ENCODE measurements around the gene FOXL1.

Gene FOXL1

DNA sequence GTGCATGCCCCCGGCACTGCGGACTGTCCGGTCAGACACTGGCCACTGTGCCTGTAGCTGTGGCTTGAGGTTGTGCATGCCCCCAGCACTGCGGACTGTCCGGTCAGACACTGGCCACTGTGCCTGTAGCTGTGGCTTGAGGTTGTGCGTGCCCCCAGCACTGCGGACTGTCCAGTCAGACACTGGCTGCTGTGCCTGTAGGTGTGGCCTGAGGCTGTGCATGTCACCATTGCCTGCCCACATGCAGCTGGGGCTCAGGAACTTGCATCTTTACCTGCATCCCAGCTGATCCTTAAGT, 28.5 kb upstream of the FOXL1 start:
- DNase-seq (ENCODE audit: low read depth in 1 of 2, low spot score in 1 of 2): no peak
- no peak overlapping the region for H3K27ac ChIP-seq (replicated peaks)
- no peak overlapping the region for H3K4me3 ChIP-seq (replicated peaks; ENCODE audit: insufficient read depth, low read length)
- TF ChIP-seq POLR2AphosphoS5 (IDR thresholded peaks at IDR 0.05; ENCODE audit: low read depth) (no peak), SPI1 (IDR thresholded peaks at IDR 0.05; ENCODE audit: borderline replicate concordance, low read depth) (no peak), GABPA (IDR thresholded peaks at IDR 0.05; ENCODE audit: low read depth) (no peak)
- TF ChIP-seq, protein P1, sequence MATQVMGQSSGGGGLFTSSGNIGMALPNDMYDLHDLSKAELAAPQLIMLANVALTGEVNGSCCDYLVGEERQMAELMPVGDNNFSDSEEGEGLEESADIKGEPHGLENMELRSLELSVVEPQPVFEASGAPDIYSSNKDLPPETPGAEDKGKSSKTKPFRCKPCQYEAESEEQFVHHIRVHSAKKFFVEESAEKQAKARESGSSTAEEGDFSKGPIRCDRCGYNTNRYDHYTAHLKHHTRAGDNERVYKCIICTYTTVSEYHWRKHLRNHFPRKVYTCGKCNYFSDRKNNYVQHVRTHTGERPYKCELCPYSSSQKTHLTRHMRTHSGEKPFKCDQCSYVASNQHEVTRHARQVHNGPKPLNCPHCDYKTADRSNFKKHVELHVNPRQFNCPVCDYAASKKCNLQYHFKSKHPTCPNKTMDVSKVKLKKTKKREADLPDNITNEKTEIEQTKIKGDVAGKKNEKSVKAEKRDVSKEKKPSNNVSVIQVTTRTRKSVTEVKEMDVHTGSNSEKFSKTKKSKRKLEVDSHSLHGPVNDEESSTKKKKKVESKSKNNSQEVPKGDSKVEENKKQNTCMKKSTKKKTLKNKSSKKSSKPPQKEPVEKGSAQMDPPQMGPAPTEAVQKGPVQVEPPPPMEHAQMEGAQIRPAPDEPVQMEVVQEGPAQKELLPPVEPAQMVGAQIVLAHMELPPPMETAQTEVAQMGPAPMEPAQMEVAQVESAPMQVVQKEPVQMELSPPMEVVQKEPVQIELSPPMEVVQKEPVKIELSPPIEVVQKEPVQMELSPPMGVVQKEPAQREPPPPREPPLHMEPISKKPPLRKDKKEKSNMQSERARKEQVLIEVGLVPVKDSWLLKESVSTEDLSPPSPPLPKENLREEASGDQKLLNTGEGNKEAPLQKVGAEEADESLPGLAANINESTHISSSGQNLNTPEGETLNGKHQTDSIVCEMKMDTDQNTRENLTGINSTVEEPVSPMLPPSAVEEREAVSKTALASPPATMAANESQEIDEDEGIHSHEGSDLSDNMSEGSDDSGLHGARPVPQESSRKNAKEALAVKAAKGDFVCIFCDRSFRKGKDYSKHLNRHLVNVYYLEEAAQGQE (IDR thresholded peaks at IDR 0.05; ENCODE audit: insufficient replicate concordance, low read depth): no peak
- TF ChIP-seq, protein P2, sequence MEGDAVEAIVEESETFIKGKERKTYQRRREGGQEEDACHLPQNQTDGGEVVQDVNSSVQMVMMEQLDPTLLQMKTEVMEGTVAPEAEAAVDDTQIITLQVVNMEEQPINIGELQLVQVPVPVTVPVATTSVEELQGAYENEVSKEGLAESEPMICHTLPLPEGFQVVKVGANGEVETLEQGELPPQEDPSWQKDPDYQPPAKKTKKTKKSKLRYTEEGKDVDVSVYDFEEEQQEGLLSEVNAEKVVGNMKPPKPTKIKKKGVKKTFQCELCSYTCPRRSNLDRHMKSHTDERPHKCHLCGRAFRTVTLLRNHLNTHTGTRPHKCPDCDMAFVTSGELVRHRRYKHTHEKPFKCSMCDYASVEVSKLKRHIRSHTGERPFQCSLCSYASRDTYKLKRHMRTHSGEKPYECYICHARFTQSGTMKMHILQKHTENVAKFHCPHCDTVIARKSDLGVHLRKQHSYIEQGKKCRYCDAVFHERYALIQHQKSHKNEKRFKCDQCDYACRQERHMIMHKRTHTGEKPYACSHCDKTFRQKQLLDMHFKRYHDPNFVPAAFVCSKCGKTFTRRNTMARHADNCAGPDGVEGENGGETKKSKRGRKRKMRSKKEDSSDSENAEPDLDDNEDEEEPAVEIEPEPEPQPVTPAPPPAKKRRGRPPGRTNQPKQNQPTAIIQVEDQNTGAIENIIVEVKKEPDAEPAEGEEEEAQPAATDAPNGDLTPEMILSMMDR (IDR thresholded peaks at IDR 0.05; ENCODE audit: insufficient read depth, low read length): no peak
- H3K27me3 ChIP-seq (ENCODE audit: insufficient read depth, poor library complexity, severe bottlenecking): no peaks in the 10 kb centered on the region

DNA sequence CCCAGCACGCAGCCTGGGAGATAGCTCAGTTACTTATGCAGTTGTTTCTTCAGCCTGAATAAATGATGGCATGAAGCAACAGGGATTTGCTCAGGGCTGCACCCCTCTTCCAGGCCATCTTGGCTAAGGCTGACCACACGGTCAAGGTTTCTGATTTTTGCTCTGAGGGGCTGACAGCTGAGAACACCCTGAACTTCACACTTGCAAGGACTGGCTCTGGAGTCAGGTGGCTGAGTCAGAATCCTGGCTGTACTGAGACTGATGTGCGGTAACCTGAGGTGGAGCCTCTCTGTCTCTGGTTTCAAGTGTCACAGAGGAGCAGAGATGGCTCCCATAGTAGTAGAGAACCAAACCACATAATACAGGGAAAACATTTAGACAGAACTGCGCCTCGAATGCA, 28.1 kb upstream of the FOXL1 start:
- no peak overlapping the region for H3K4me3 ChIP-seq (replicated peaks; ENCODE audit: insufficient read depth, low read length)
- no peak for DNase-seq (ENCODE audit: low read depth in 1 of 2, low spot score in 1 of 2)

DNA sequence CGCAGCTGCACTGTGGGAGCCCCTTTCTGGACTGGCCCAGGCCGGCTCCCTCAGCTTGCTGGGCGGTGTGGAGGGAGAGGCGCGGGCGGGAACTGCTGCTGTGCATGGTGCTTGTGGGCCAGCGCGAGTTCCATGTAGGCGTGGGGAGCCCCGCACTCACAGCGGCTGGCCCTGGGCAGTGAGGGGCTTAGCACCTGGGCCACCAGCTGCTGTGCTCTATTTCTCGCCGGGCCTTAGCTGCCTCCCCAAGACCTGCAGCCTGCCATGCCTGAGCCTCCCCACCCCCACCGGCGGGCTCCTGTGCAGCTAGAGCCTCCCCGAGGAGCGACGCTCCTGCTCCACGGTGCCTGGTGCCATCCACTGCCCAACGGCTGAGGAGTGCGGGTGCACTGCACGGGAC, 25.0 kb upstream of the FOXL1 start:
- no peaks in the 10 kb centered on the region for H3K27me3 ChIP-seq (ENCODE audit: insufficient read depth, poor library complexity, severe bottlenecking)
- H3K4me3 ChIP-seq (replicated peaks; ENCODE audit: insufficient read depth, low read length): no peak overlapping the region
- TF ChIP-seq POLR2AphosphoS5 (IDR thresholded peaks at IDR 0.05; ENCODE audit: low read depth): no peak
- no peak for TF ChIP-seq SPI1 (IDR thresholded peaks at IDR 0.05; ENCODE audit: borderline replicate concordance, low read depth)
- no peak overlapping the region for H3K27ac ChIP-seq (replicated peaks)
- DNase-seq (ENCODE audit: low read depth in 1 of 2, low spot score in 1 of 2): no peak

More for the DNA sequence above, 28.1 kb upstream of the FOXL1 start:
- Histone ChIP-seq H3K27me3 (ENCODE audit: insufficient read depth, poor library complexity, severe bottlenecking) (no peaks in the 10 kb centered on the region), H3K27ac (replicated peaks) (no peak overlapping the region)
- TF ChIP-seq GABPA (IDR thresholded peaks at IDR 0.05; ENCODE audit: low read depth): no peak

DNA sequence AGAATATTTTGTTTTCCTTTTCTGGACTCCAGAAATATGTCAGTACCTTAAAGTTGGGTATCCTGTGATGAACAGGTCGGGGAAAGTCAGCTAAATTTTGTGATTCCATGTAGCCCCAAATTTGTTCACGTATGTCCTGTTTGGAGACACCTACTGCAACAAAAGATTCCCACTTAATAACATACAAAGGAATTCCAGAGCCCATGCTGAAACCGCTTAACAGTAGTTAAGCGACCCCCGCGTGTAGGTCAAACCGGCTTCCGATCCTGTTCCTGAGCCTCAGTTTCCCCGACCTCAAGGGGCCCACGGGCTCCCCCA, 23.8 kb upstream of the FOXL1 start:
- no peak for TF ChIP-seq GABPA (IDR thresholded peaks at IDR 0.05; ENCODE audit: low read depth)
- no peak for TF ChIP-seq SPI1 (IDR thresholded peaks at IDR 0.05; ENCODE audit: borderline replicate concordance, low read depth)
- TF ChIP-seq POLR2AphosphoS5 (IDR thresholded peaks at IDR 0.05; ENCODE audit: low read depth): no peak
- TF ChIP-seq, protein P2 (IDR thresholded peaks at IDR 0.05; ENCODE audit: insufficient read depth, low read length): no peak
- TF ChIP-seq, protein P1 (IDR thresholded peaks at IDR 0.05; ENCODE audit: insufficient replicate concordance, low read depth): no peak
- Histone ChIP-seq H3K27ac (replicated peaks) (peak overlapping the region; percentile 80), H3K4me3 (replicated peaks; ENCODE audit: insufficient read depth, low read length) (peak overlapping the region; percentile 75), H3K27me3 (ENCODE audit: insufficient read depth, poor library complexity, severe bottlenecking) (no peaks in the 10 kb centered on the region)
- no peak for DNase-seq (ENCODE audit: low read depth in 1 of 2, low spot score in 1 of 2)

DNA sequence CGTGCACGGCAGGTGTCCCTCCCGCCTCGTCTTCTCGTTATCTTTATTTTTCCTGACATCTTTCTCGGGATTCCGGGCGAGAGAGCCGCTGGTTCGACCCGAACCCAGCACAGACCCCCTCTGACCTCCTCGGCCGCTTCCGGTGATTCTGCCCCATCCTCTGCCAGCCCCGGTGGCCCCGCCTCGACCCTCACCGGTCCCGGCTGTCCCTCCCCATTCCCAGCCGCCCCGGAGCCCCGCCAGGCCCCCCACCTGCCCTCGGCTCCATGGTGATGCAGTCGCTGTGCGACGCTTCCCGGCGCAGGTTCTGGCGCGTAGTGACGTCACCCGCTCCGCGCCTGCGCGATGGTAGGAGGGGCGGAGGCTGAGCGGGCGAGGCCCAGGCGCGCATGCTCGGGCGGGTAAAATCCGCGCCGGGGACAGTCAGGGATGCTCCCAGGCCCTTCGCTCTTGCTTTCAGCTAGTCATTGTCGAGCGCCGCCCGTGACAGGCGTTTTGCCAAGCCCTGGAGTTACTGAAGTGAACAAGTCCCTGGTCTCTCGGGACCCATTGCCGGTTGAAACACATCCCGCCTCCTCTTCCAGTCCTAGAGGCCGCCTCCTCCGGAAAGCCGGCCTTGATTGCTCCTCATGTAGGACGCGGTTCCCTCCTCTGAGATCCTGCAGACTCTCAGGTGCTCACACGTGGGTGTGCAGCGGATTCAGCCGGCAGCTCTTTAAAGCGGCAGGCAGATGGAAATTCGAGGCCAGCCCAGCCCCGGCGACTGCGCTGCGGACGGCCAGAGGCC, 23.2 kb upstream of the FOXL1 start, which contains the start of gene MTHFSD:
Gene MTHFSD (minus strand): TSS at position 319 of the 787 bp plus-strand sequence. CDS start 51 bp downstream, at position 268.
- TF ChIP-seq, protein P1 (IDR thresholded peaks at IDR 0.05; ENCODE audit: insufficient replicate concordance, low read depth): no peak
- TF ChIP-seq GABPA (IDR thresholded peaks at IDR 0.05; ENCODE audit: low read depth) (no peak), SPI1 (IDR thresholded peaks at IDR 0.05; ENCODE audit: borderline replicate concordance, low read depth) (no peak), POLR2AphosphoS5 (IDR thresholded peaks at IDR 0.05; ENCODE audit: low read depth) (0 out of 2 replicates have a peak, but pooled peaks have one; percentile 23)
- TF ChIP-seq, protein P2 (IDR thresholded peaks at IDR 0.05; ENCODE audit: insufficient read depth, low read length): no peak
- Histone ChIP-seq H3K4me3 (replicated peaks; ENCODE audit: insufficient read depth, low read length) (peak within 1 kb of the TSS; percentile 75), H3K27ac (replicated peaks) (peak within 1 kb of the TSS; percentile 80), H3K27me3 (ENCODE audit: insufficient read depth, poor library complexity, severe bottlenecking) (no peaks in the 10 kb centered on the region)
- DNase-seq (ENCODE audit: low read depth in 1 of 2, low spot score in 1 of 2): peak; percentile 70 to 73
